ENCODE results near the gene AKNA.

The AKNA gene

DNA sequence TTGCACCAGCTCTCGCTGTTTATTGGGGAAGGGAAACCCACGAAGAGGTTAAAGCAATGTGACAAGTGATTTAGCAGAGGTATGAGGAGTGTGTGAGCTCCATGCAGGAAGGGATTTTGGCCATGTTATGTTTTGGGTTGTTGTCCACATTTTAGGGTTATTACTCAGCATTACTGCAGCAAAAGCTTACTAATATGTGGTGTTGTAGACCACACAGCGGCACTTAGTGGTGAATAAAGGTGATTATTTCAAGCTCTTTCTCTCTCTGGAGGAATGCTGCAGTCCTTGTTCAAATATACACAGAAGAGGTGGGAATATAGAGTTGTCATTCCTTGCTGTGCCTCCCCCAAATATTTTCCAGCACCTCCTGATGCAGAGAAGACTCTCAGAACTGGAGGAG, 29.7 kb upstream of the AKNA start:
- Histone ChIP-seq H3K4me2 (peak overlapping the region in 2 of 11 experiments; percentile 17 to 73; a peak in 2 of 22 replicates), H3K27me3 (no peaks in the 10 kb centered on the region), H3K4me3 (no peak overlapping the region), H3K36me3 (no peaks in the 10 kb centered on the region), H3K9ac (no peak overlapping the region), H4K20me1 (no peaks in the 10 kb centered on the region), H3K27ac (no peak overlapping the region), H3K4me1 (peaks cover 12 to 69% (median 20%) of the 10 kb centered on the region in 10 experiments), H3K9me3 (replicated peaks in 1 of 11) (peaks cover 0 to 28% (median 0%) of the 10 kb centered on the region in 11 experiments; a peak in 7 of 22 replicates)
- no peak for TF ChIP-seq Cebpa-rat (IDR thresholded peaks at IDR 0.05)

DNA sequence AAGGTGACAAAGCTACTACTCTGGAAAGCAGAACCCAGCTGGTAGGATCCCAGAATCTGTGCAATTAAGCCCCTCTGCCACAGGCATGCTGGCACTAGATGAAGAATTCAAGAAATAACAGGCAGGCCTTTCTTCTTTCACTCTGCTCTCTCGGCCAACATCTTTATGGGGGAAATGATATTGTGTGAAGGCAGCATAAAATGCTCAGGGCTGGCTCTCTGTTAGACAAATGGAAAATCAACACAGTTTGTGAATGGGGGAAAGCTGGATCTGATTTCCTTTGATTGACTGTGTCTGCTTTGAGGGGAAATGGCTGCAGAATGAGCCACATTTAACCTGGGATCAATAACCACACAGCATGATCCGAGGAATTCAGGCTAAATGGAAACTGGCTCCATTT, 29.1 kb upstream of the AKNA start:
- H3K4me3 ChIP-seq, result no peak overlapping the region
- peak overlapping the region in 3 of 11 experiments; percentile 69 to 78 (median 72); a peak in 4 of 22 replicates for H3K27ac ChIP-seq
- no peak overlapping the region for H3K9ac ChIP-seq
- TF ChIP-seq Cebpa-rat (IDR thresholded peaks at IDR 0.05), result no peak
- no peaks in the 10 kb centered on the region for H3K36me3 ChIP-seq
- H3K9me3 ChIP-seq (replicated peaks in 1 of 11), result peaks cover 0 to 28% (median 0%) of the 10 kb centered on the region in 11 experiments; a peak in 7 of 22 replicates
- H3K4me1 ChIP-seq, result peaks cover 12 to 73% (median 20%) of the 10 kb centered on the region in 10 experiments
- H3K4me2 ChIP-seq, result peak overlapping the region in 2 of 11 experiments; percentile 17 to 73; a peak in 2 of 22 replicates
- H4K20me1 ChIP-seq, result no peaks in the 10 kb centered on the region
- no peaks in the 10 kb centered on the region for H3K27me3 ChIP-seq

DNA sequence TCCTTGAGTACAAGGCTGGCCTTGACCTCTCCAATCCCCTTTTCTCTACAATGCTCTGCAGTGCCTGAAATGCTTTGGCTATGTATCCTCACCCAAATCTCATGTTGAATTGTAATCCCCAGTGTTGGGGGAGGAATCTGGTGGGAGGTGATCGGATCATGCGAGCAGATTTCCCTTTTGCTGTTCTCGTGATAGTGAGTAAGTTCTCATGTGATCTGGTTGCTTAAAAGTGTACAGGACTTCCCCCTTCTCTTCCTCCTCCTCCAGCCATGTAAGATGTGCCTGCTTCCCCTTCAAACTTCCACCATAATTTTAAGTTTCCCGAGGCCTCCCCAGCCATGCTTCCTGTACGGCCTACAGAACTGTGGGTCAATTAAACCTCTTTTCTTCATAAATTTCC, 28.5 kb upstream of the AKNA start:
- H4K20me1 ChIP-seq, result no peaks in the 10 kb centered on the region
- H3K27me3 ChIP-seq, result no peaks in the 10 kb centered on the region
- no peaks in the 10 kb centered on the region for H3K36me3 ChIP-seq
- no peak for TF ChIP-seq Cebpa-rat (IDR thresholded peaks at IDR 0.05)
- H3K9me3 ChIP-seq (replicated peaks in 1 of 11), result peaks cover 0 to 28% (median 0%) of the 10 kb centered on the region in 11 experiments; a peak in 7 of 22 replicates
- peaks cover 12 to 72% (median 20%) of the 10 kb centered on the region in 10 experiments for H3K4me1 ChIP-seq
- H3K4me2 ChIP-seq, result peak overlapping the region in 3 of 11 experiments; percentile 43 to 86 (median 73); a peak in 6 of 22 replicates
- peak overlapping the region in 4 of 11 experiments; percentile 13 to 78 (median 70); a peak in 7 of 22 replicates for H3K27ac ChIP-seq
- H3K4me3 ChIP-seq, result no peak overlapping the region; a peak in 1 of 20 replicates
- H3K9ac ChIP-seq, result no peak overlapping the region

DNA sequence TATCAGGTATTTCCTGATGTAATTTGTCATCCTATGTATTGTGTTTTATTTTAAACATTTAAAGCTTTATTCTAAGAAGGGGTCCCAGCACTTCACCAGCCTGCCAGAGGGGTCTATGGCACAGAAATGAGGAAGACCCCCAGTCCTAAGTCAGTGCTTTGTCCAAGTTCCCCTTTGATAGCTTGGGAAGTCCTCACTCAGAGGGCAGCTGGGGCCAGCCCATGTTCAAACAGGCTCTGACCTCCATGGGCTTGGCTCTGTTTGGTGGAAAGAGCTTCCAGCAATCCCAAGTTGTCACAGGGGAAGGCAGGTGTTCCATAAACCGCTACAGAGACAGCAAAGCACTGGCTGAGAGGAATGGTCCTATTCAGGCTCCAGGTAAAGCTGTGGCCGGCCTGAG, 26.6 kb upstream of the AKNA start:
- Histone ChIP-seq H3K36me3 (no peaks in the 10 kb centered on the region), H3K9me3 (replicated peaks in 1 of 11) (peaks cover 0 to 28% (median 0%) of the 10 kb centered on the region in 11 experiments; a peak in 7 of 22 replicates), H3K27me3 (no peaks in the 10 kb centered on the region), H3K4me3 (no peak overlapping the region), H3K4me2 (peak overlapping the region in 9 of 11 experiments; percentile 12 to 86 (median 50); a peak in 13 of 22 replicates), H3K4me1 (peaks cover 12 to 68% (median 21%) of the 10 kb centered on the region in 10 experiments), H3K27ac (peak overlapping the region in 3 of 11 experiments; percentile 16 to 78 (median 31); a peak in 6 of 22 replicates), H4K20me1 (no peaks in the 10 kb centered on the region), H3K9ac (peak overlapping the region in 1 of 11 experiments; percentile 34; a peak in 3 of 22 replicates)
- TF ChIP-seq Cebpa-rat (IDR thresholded peaks at IDR 0.05), result no peak

DNA sequence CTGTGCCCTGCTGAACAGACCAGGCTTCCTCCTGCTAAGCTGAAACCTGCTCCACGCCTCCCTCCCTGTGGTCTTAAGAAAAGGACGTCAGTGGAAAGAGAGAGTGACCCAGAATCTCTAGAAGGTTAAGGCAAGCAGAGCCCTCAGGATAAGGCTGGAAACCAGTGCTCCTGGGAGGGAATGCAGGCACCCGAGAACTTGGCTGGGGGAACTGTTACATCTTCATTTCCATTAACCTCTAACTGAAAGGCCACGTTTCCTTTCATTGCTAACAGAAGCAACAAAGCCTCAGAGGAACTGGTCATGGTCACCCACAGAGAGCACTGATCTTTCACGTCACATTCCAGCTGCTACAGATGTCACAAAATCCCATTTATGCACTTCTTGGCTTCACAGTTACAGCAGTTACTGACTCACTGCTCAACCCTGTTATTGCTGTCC, 26.1 kb upstream of the AKNA start:
- no peaks in the 10 kb centered on the region for H3K36me3 ChIP-seq
- peak overlapping the region in 3 of 11 experiments; percentile 16 to 78 (median 31); a peak in 5 of 22 replicates for H3K27ac ChIP-seq
- H3K27me3 ChIP-seq, result no peaks in the 10 kb centered on the region
- peaks cover 12 to 72% (median 24%) of the 10 kb centered on the region in 10 experiments for H3K4me1 ChIP-seq
- peak overlapping the region; percentile 12 to 86 (median 44); a peak in 18 of 22 replicates for H3K4me2 ChIP-seq
- peaks cover 0 to 28% (median 0%) of the 10 kb centered on the region in 11 experiments; a peak in 7 of 22 replicates for H3K9me3 ChIP-seq (replicated peaks in 1 of 11)
- no peak for TF ChIP-seq Cebpa-rat (IDR thresholded peaks at IDR 0.05)
- H3K9ac ChIP-seq, result peak overlapping the region in 5 of 11 experiments; percentile 13 to 28 (median 25); a peak in 4 of 22 replicates
- H3K4me3 ChIP-seq, result no peak overlapping the region
- H4K20me1 ChIP-seq, result no peaks in the 10 kb centered on the region

DNA sequence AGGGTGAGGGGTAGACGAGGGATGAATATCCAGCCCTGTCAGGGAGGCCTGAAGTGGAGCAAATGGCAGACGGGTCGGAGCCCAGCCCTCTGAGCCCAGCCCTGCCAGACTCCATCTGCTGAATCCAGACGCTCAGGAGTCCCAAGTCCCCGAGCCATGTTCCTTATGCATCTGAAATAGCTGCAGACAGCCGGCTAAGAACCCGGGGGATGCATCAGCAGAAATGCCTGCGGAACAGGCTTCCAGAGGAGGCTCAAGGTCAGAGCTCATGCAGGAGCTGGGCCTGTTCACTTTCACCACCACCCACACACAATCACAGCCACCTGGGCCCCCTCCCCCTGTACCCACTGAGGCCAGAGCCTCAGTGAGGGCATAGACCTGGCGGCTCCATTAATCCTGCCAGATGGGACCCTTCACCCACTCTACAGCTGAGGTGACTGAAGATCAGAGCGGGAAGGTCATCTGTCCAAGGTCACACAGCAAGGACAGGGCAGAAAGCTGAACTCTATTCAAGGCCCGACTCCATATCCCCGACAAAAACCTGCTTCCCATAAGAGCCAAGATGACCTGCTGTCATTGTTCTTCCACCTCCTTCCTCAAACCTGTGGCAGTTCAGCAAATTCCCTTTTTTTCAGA, 24.4 kb upstream of the AKNA start:
- Histone ChIP-seq H3K36me3 (no peaks in the 10 kb centered on the region), H3K9ac (no peak overlapping the region), H3K9me3 (replicated peaks in 1 of 11) (peaks cover 0 to 19% (median 0%) of the 10 kb centered on the region in 11 experiments; a peak in 7 of 22 replicates), H4K20me1 (no peaks in the 10 kb centered on the region), H3K4me2 (no peak overlapping the region; a peak in 1 of 22 replicates), H3K4me3 (no peak overlapping the region), H3K27me3 (no peaks in the 10 kb centered on the region), H3K27ac (no peak overlapping the region), H3K4me1 (peaks cover 12 to 72% (median 25%) of the 10 kb centered on the region in 10 experiments)
- TF ChIP-seq Cebpa-rat (IDR thresholded peaks at IDR 0.05), result no peak

DNA sequence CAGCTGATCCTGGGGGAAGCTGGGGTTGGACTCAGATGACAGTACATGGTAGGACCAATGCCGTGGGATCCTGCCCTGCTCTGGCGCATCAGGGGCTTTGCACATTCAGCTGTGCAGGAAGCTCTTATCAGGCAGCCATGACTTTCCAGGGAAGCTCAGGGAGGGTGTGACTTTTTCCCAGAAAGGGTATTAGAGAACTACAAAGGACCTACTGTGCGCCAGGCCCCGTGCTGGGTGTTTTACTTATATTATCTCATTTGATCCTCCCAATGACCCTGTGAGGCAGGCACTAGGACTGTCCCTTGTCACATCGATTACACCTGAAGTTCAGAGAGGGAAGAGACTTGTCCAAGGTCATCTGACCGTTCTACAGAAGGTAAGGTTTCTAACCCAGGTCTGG, 23.7 kb upstream of the AKNA start:
- no peak overlapping the region for H3K9ac ChIP-seq
- no peak for TF ChIP-seq Cebpa-rat (IDR thresholded peaks at IDR 0.05)
- peaks cover 0 to 12% (median 0%) of the 10 kb centered on the region in 11 experiments; a peak in 7 of 22 replicates for H3K9me3 ChIP-seq (replicated peaks in 1 of 11)
- no peaks in the 10 kb centered on the region for H3K36me3 ChIP-seq
- H3K4me3 ChIP-seq, result no peak overlapping the region
- no peak overlapping the region for H3K27ac ChIP-seq
- no peak overlapping the region for H3K4me2 ChIP-seq
- H3K4me1 ChIP-seq, result peaks cover 19 to 65% (median 31%) of the 10 kb centered on the region in 10 experiments
- no peaks in the 10 kb centered on the region for H4K20me1 ChIP-seq
- no peaks in the 10 kb centered on the region for H3K27me3 ChIP-seq

DNA sequence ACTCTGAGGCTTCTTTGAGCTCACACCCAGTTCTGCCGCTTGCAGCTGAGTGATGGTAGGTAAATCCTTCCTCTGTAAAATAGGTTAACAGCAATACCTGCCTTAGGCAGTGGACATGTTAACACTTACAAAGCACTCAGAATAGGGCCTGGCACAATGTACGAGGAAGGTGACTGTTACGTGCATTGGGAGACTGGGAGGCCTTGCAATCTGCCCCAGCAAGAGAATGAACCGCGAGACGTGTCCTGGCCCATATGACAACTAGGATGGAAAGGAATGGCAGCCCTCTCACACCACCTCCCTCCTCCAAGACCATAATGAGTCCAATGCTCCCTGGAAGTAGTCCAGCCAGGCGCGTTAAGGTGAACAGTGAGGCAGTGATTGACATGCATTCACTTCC, 23.1 kb upstream of the AKNA start:
- H3K4me3 ChIP-seq, result no peak overlapping the region

DNA sequence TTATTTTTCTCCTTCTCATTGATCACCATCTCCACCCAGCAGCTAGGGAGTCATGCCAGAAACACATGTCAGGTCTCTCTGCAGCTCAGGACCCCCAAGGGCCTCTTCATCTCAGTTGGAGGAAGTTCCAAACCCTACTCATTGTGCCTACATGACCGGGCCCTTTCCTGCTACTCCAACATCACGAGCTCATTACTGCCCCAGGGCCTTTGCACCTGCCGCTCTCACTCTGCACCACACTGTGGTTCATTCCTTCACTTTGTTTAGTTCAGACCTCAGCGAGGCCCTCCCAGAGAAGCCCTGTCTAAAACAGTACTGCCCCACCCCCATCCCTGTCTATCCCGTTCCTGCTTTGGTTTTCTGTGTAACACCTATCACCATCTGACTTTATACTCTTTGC, 22.1 kb upstream of the AKNA start:
- H3K4me3 ChIP-seq, result no peak overlapping the region
- H3K9me3 ChIP-seq (replicated peaks in 1 of 11), result no peaks in the 10 kb centered on the region
- H4K20me1 ChIP-seq, result no peaks in the 10 kb centered on the region
- no peak for TF ChIP-seq Cebpa-rat (IDR thresholded peaks at IDR 0.05)
- H3K27me3 ChIP-seq, result no peaks in the 10 kb centered on the region
- peak overlapping the region in 1 of 11 experiments; percentile 36; a peak in 1 of 22 replicates for H3K27ac ChIP-seq
- no peaks in the 10 kb centered on the region for H3K36me3 ChIP-seq
- peak overlapping the region in 7 of 11 experiments; percentile 0 to 55 (median 47); a peak in 12 of 22 replicates for H3K4me2 ChIP-seq
- no peak overlapping the region for H3K9ac ChIP-seq
- H3K4me1 ChIP-seq, result peaks cover 19 to 49% (median 39%) of the 10 kb centered on the region in 10 experiments

More for the DNA sequence above, 23.1 kb upstream of the AKNA start:
- peaks cover 0 to 7% (median 0%) of the 10 kb centered on the region in 11 experiments; a peak in 7 of 22 replicates for H3K9me3 ChIP-seq (replicated peaks in 1 of 11)
- no peaks in the 10 kb centered on the region for H4K20me1 ChIP-seq
- peaks cover 19 to 60% (median 34%) of the 10 kb centered on the region in 10 experiments for H3K4me1 ChIP-seq
- H3K9ac ChIP-seq, result no peak overlapping the region
- no peak overlapping the region for H3K27ac ChIP-seq
- no peak overlapping the region for H3K4me2 ChIP-seq
- H3K27me3 ChIP-seq, result no peaks in the 10 kb centered on the region
- no peaks in the 10 kb centered on the region for H3K36me3 ChIP-seq
- TF ChIP-seq Cebpa-rat (IDR thresholded peaks at IDR 0.05), result no peak

Data from BLaER1 treated with 17β-estradiol and CSF1 and Interleukin-3, amounts not matched to agents 10 nM and 100 nM (cell line).